Rectal smooth muscle tissue (tissue), 1 donor: ENCODE data around the gene VILL.

Experiments used
- H3K27ac ChIP-seq: one replicate; pipeline ENCODE4 v1.7.0; 2013; ENCODE audit warnings: low read depth, low read length, inconsistent platforms
- H3K27me3 ChIP-seq: one replicate; pipeline ENCODE4 v1.7.0; 2013; ENCODE audit warnings: low read length; ENCODE audit not compliant: control insufficient read depth, insufficient read depth
- H3K36me3 ChIP-seq: one replicate; pipeline ENCODE4 v1.7.0; 2013; ENCODE audit warnings: low read length; ENCODE audit not compliant: control insufficient read depth, insufficient read depth
- H3K4me1 ChIP-seq: one replicate; pipeline ENCODE4 v1.7.0; 2013; ENCODE audit warnings: low read length; ENCODE audit not compliant: control insufficient read depth, insufficient read depth
- H3K4me3 ChIP-seq: one replicate; pipeline ENCODE4 v1.7.0; 2013; ENCODE audit warnings: low read length
- H3K9ac ChIP-seq: one replicate; pipeline ENCODE4 v1.7.0; 2013; ENCODE audit warnings: low read length

VILL gene

GRCh38 chr3:37992271-37993066, 1.9 kb downstream of the VILL start:
- peaks cover 5% of the 10 kb centered on the region for H3K36me3 ChIP-seq
- H3K4me3 ChIP-seq = peak overlapping the region; percentile 44
- H3K9ac ChIP-seq = peak overlapping the region; percentile 58
- H3K27ac ChIP-seq = no peak overlapping the region
- peaks cover 3% of the 10 kb centered on the region for H3K4me1 ChIP-seq
- no peaks in the 10 kb centered on the region for H3K27me3 ChIP-seq

- no peak overlapping the region for H3K9ac ChIP-seq
- peak overlapping the region; percentile 71 for H3K4me3 ChIP-seq
- no peaks in the 10 kb centered on the region for H3K27me3 ChIP-seq
- peaks cover 4% of the 10 kb centered on the region for H3K4me1 ChIP-seq
- H3K27ac ChIP-seq = no peak overlapping the region
- peaks cover 5% of the 10 kb centered on the region for H3K36me3 ChIP-seq
Observed at GRCh38 chr3:37993067-37993455, 2.5 kb downstream of the VILL start.

GRCh38 chr3:37993460-37993819, 2.9 kb downstream of the VILL start:
- H3K9ac ChIP-seq = no peak overlapping the region
- H3K27ac ChIP-seq = no peak overlapping the region
- H3K4me1 ChIP-seq = peaks cover 8% of the 10 kb centered on the region

GRCh38 chr3:37993820-37994638, 3.4 kb downstream of the VILL start:
- Histone ChIP-seq H3K4me3 (peak overlapping the region; percentile 71), H3K4me1 (peaks cover 10% of the 10 kb centered on the region), H3K27ac (peak overlapping the region; percentile 25), H3K27me3 (no peaks in the 10 kb centered on the region), H3K9ac (peak overlapping the region; percentile 53), H3K36me3 (peaks cover 5% of the 10 kb centered on the region)

More at GRCh38 chr3:37993460-37993819, 2.9 kb downstream of the VILL start:
- Histone ChIP-seq H3K4me3 (peak overlapping the region; percentile 71), H3K27me3 (no peaks in the 10 kb centered on the region), H3K36me3 (peaks cover 5% of the 10 kb centered on the region)

GRCh38 chr3:37994639-37994972, 4.0 kb downstream of the VILL start:
- peak overlapping the region; percentile 71 for H3K4me3 ChIP-seq
- H3K36me3 ChIP-seq = peaks cover 5% of the 10 kb centered on the region
- no peak overlapping the region for H3K9ac ChIP-seq
- H3K27me3 ChIP-seq = no peaks in the 10 kb centered on the region
- no peak overlapping the region for H3K27ac ChIP-seq
- peaks cover 12% of the 10 kb centered on the region for H3K4me1 ChIP-seq

- Histone ChIP-seq H3K27ac (no peak overlapping the region), H3K4me3 (no peak overlapping the region), H3K36me3 (peaks cover 7% of the 10 kb centered on the region), H3K27me3 (no peaks in the 10 kb centered on the region), H3K4me1 (peaks cover 12% of the 10 kb centered on the region), H3K9ac (no peak overlapping the region)
Observed at GRCh38 chr3:37995652-37996641, 5.4 kb downstream of the VILL start.

- no peaks in the 10 kb centered on the region for H3K27me3 ChIP-seq
- peaks cover 7% of the 10 kb centered on the region for H3K36me3 ChIP-seq
- peaks cover 12% of the 10 kb centered on the region for H3K4me1 ChIP-seq
- H3K9ac ChIP-seq = no peak overlapping the region
- no peak overlapping the region for H3K27ac ChIP-seq
- no peak overlapping the region for H3K4me3 ChIP-seq
Observed at GRCh38 chr3:37996785-37997301, 6.3 kb downstream of the VILL start.

GRCh38 chr3:37997342-37997741, 6.8 kb downstream of the VILL start:
- H3K27ac ChIP-seq = no peak overlapping the region
- H3K27me3 ChIP-seq = no peaks in the 10 kb centered on the region
- H3K36me3 ChIP-seq = peaks cover 11% of the 10 kb centered on the region
- H3K4me3 ChIP-seq = no peak overlapping the region
- no peak overlapping the region for H3K9ac ChIP-seq
- H3K4me1 ChIP-seq = peaks cover 12% of the 10 kb centered on the region

- H3K9ac ChIP-seq = no peak overlapping the region
- peak overlapping the region; percentile 85 for H3K27ac ChIP-seq
- H3K4me3 ChIP-seq = no peak overlapping the region
- peaks cover 13% of the 10 kb centered on the region for H3K36me3 ChIP-seq
- H3K4me1 ChIP-seq = peaks cover 12% of the 10 kb centered on the region
- no peaks in the 10 kb centered on the region for H3K27me3 ChIP-seq
Observed at GRCh38 chr3:37997791-37998370, 7.3 kb downstream of the VILL start.

- Histone ChIP-seq H3K27ac (no peak overlapping the region), H3K36me3 (peaks cover 13% of the 10 kb centered on the region), H3K9ac (no peak overlapping the region), H3K4me1 (peaks cover 9% of the 10 kb centered on the region), H3K27me3 (no peaks in the 10 kb centered on the region), H3K4me3 (no peak overlapping the region)
Observed at GRCh38 chr3:37999836-38000235, 9.2 kb downstream of the VILL start.

- H3K9ac ChIP-seq = no peak overlapping the region
- H3K27ac ChIP-seq = no peak overlapping the region
- no peaks in the 10 kb centered on the region for H3K27me3 ChIP-seq
- H3K36me3 ChIP-seq = peaks cover 10% of the 10 kb centered on the region
- H3K4me1 ChIP-seq = peaks cover 9% of the 10 kb centered on the region
- no peak overlapping the region for H3K4me3 ChIP-seq
Observed at GRCh38 chr3:38000242-38000916, 9.8 kb downstream of the VILL start.
